Glutamatergic neuron (in vitro differentiated cells): ENCODE results near the gene NR2F1-AS1. TPM values are rescaled to one million over a fixed set of nuclear protein-coding genes. Genes with fewer than 3 reads are reported as not detected.

Source experiments
- DNase-seq: peaks from one replicate; pipeline ENCODE4 v3.0.0; 2022
- H3K27ac Mint-ChIP-seq: one replicate; pipeline ENCODE4 v1.8.0; 2020; ENCODE audit warnings: mild to moderate bottlenecking, mixed read lengths, inconsistent platforms; ENCODE audit not compliant: unreplicated experiment
- H3K27me3 Mint-ChIP-seq: one replicate; pipeline ENCODE4 v1.8.0; 2020; ENCODE audit warnings: mild to moderate bottlenecking, moderate library complexity, mixed read lengths, inconsistent platforms; ENCODE audit not compliant: unreplicated experiment
- H3K36me3 Mint-ChIP-seq: one replicate; pipeline ENCODE4 v1.8.0; 2020; ENCODE audit warnings: mild to moderate bottlenecking, mixed read lengths, inconsistent platforms; ENCODE audit not compliant: unreplicated experiment
- H3K4me1 Mint-ChIP-seq: one replicate; pipeline ENCODE4 v1.8.0; 2020; ENCODE audit warnings: mild to moderate bottlenecking, low read depth, mixed read lengths, inconsistent platforms; ENCODE audit not compliant: unreplicated experiment
- H3K4me3 Mint-ChIP-seq: one replicate; pipeline ENCODE4 v1.8.0; 2020; ENCODE audit warnings: mild to moderate bottlenecking, mixed read lengths, inconsistent platforms; ENCODE audit not compliant: unreplicated experiment
- H3K9me3 Mint-ChIP-seq: one replicate; pipeline ENCODE4 v1.8.0; 2020; ENCODE audit warnings: mild to moderate bottlenecking, moderate library complexity, mixed read lengths, inconsistent platforms; ENCODE audit not compliant: unreplicated experiment
- CTCF ChIP-seq: fragments of 200-600 bp; sonication (generic); IDR thresholded peaks from one replicate; pipeline ENCODE4 v1.5.0; 2021; ENCODE audit not compliant: partially characterized antibody, unreplicated experiment
- total RNA-seq: library from RNA; stranded (reverse); fragmentation: NEBNext Ultra II Directional; extraction: Animal tissue kit (Norgen Biotek cat#: 25700); gene quantifications from one replicate; pipeline ENCODE4 v1.2.1, GENCODE V29; 2021; ENCODE audit not compliant: unreplicated experiment

Gene NR2F1-AS1
- total RNA-seq, 1 donor from 2014 or later: 0.39 TPM

- Mint-ChIP-seq H3K27me3 (peaks cover 52% of the 10 kb centered on the region), H3K27ac (no peak overlapping the region), H3K4me1 (peaks cover 3% of the 10 kb centered on the region), H3K9me3 (peaks cover 12% of the 10 kb centered on the region), H3K36me3 (no peaks in the 10 kb centered on the region), H3K4me3 (no peak overlapping the region)
- no peak for DNase-seq
- TF ChIP-seq CTCF: no peak
Observed at GRCh38 chr5:93607367-93608258, 26.6 kb upstream of the NR2F1-AS1 start.

GRCh38 chr5:93606382-93606752, 25.3 kb upstream of the NR2F1-AS1 start:
- H3K27me3 Mint-ChIP-seq: peaks cover 51% of the 10 kb centered on the region
- H3K4me1 Mint-ChIP-seq: peaks cover 3% of the 10 kb centered on the region
- no peak overlapping the region for H3K27ac Mint-ChIP-seq
- no peak overlapping the region for H3K4me3 Mint-ChIP-seq
- H3K9me3 Mint-ChIP-seq: peaks cover 11% of the 10 kb centered on the region
- no peak for TF ChIP-seq CTCF
- H3K36me3 Mint-ChIP-seq: no peaks in the 10 kb centered on the region
- DNase-seq: no peak

- H3K4me3 Mint-ChIP-seq: peak overlapping the region; percentile 40
- H3K36me3 Mint-ChIP-seq: no peaks in the 10 kb centered on the region
- H3K9me3 Mint-ChIP-seq: peaks cover 11% of the 10 kb centered on the region
- peak overlapping the region; percentile 28 for H3K27ac Mint-ChIP-seq
- TF ChIP-seq CTCF: no peak
- no peak for DNase-seq
- peaks cover 44% of the 10 kb centered on the region for H3K27me3 Mint-ChIP-seq
- H3K4me1 Mint-ChIP-seq: peaks cover 3% of the 10 kb centered on the region
Observed at GRCh38 chr5:93604644-93605515, 23.9 kb upstream of the NR2F1-AS1 start.

- Mint-ChIP-seq H3K27me3 (peaks cover 39% of the 10 kb centered on the region), H3K9me3 (peaks cover 11% of the 10 kb centered on the region), H3K4me3 (peak overlapping the region; percentile 76), H3K27ac (peak overlapping the region; percentile 53), H3K4me1 (peaks cover 3% of the 10 kb centered on the region), H3K36me3 (no peaks in the 10 kb centered on the region)
- no peak for TF ChIP-seq CTCF
- DNase-seq: peak; percentile 41
Observed at GRCh38 chr5:93603793-93604643, 23.0 kb upstream of the NR2F1-AS1 start.
